Panc1 (cell line): ENCODE results near the gene VOPP1. TPM values are rescaled to one million over a fixed set of nuclear protein-coding genes. Genes with fewer than 3 reads are reported as not detected.

Experiments used
- ATAC-seq: fragments of 200-7000 bp; cut with Tn5 transposase; 2 replicates; pipeline ENCODE4 v1.9.1; 2020; ENCODE audit warnings: mild to moderate bottlenecking, moderate library complexity
- BruUV-seq: library from RNA; stranded (reverse); fragments of 400-500 nt; replicated peaks from 2 replicates; lab custom pipeline; 2021; lab: Mats Ljungman, UMichigan
- CTCF ChIA-PET: fragments of 300-600 bp; sonication (Branson Sonifier 250); formaldehyde crosslinking; loops from one replicate; lab custom pipeline; 2022; ENCODE audit warnings: antibody characterized with exemption; lab: Charles Lee
- POLR2A ChIA-PET: fragments of 300-600 bp; sonication (Branson Sonifier 250); formaldehyde crosslinking; loops from one replicate; lab custom pipeline; 2022; ENCODE audit warnings: antibody characterized with exemption; lab: Charles Lee
- DNase-seq: peaks from one replicate; pipeline ENCODE4 v3.0.0-alpha.2; 2010; ENCODE audit warnings: low read depth, low spot score
- H3K27ac ChIP-seq: 2 replicates; pipeline ENCODE4 v1.5.1; 2011; ENCODE audit warnings: mild to moderate bottlenecking, low read length, inconsistent platforms
- H3K27me3 ChIP-seq: fragments of 200-500 bp; sonication (Bioruptor generic); 2 replicates; pipeline ENCODE4 v1.6.0; 2014; ENCODE audit warnings: low read length, inconsistent platforms; ENCODE audit not compliant: control insufficient read depth, insufficient read depth
- H3K36me3 ChIP-seq: fragments of 200-500 bp; sonication (Bioruptor generic); 2 replicates; pipeline ENCODE4 v1.5.1; 2014; ENCODE audit warnings: inconsistent platforms, mild to moderate bottlenecking, low read length, moderate library complexity; ENCODE audit not compliant: control insufficient read depth, insufficient read depth
- H3K4me1 ChIP-seq: 2 replicates; pipeline ENCODE4 v1.5.1; 2011; ENCODE audit warnings: inconsistent platforms, mild to moderate bottlenecking, low read length, moderate library complexity; ENCODE audit not compliant: control insufficient read depth, insufficient read depth
- H3K4me3 ChIP-seq, 2 experiments: 2 replicates each; pipeline ENCODE4 v1.5.1; 2011 to 2012; ENCODE audit warnings: low read depth in 2 of 2, low read length in 2 of 2, mild to moderate bottlenecking in 2 of 2, inconsistent platforms in 1 of 2, moderate library complexity in 1 of 2
- H3K9me3 ChIP-seq: fragments of 200-500 bp; sonication (Bioruptor generic); 2 replicates; pipeline ENCODE4 v1.5.1; 2014; ENCODE audit warnings: low read depth, mild to moderate bottlenecking, inconsistent platforms, low read length, moderate library complexity; ENCODE audit not compliant: control insufficient read depth, insufficient read depth
- POLR2AphosphoS5 ChIP-seq: IDR thresholded peaks from 2 replicates; pipeline ENCODE4 v1.6.1; 2012; ENCODE audit warnings: mild to moderate bottlenecking, low read depth, low read length, moderate library complexity
- SIN3A ChIP-seq: IDR thresholded peaks from 2 replicates; pipeline ENCODE4 v1.6.1; 2012; ENCODE audit warnings: low read depth, mild to moderate bottlenecking, low read length, moderate library complexity, borderline replicate concordance; ENCODE audit not compliant: insufficient read depth
- TCF7L2 ChIP-seq: IDR thresholded peaks from 2 replicates; pipeline ENCODE4 v1.6.1; 2011; ENCODE audit warnings: mild to moderate bottlenecking, low read depth, low read length, inconsistent platforms
- in situ Hi-C: cut with HindIII; loops from 2 replicates; pipeline ENCODE4 v1.10.0; 2016; ENCODE audit warnings: low sequenced_read_pairs, low pct_unique_long_range_greater_than_20kb
- intact Hi-C: fragments of 100-400 bp; cut with micrococcal nuclease; formaldehyde crosslinking; loops from one replicate; pipeline ENCODE4 v1.10.0; 2022; ENCODE audit not compliant: unreplicated experiment
- total RNA-seq: library from RNA; stranded (reverse); gene quantifications from one replicate; pipeline ENCODE4 v1.2.1, GENCODE V29; 2021; ENCODE audit not compliant: unreplicated experiment
- TF ChIP-seq, protein P1 (sequence below), 2 experiments: IDR thresholded peaks; 2 replicates each; pipeline ENCODE4 v1.6.1; 2011 to 2012; ENCODE audit warnings: low read depth in 2 of 2, control low read depth in 1 of 2, low read length in 1 of 2, mild to moderate bottlenecking in 1 of 2, moderate library complexity in 1 of 2; ENCODE audit not compliant: insufficient read depth in 1 of 2
- TF ChIP-seq, protein P2 (sequence below): fragments of 450-650 bp; IDR thresholded peaks from 2 replicates; pipeline ENCODE4 v1.5.1; 2017; ENCODE audit warnings: mild to moderate bottlenecking

Gene VOPP1
- total RNA-seq, 1 experiment from 2014 or later: 131 TPM

DNA sequence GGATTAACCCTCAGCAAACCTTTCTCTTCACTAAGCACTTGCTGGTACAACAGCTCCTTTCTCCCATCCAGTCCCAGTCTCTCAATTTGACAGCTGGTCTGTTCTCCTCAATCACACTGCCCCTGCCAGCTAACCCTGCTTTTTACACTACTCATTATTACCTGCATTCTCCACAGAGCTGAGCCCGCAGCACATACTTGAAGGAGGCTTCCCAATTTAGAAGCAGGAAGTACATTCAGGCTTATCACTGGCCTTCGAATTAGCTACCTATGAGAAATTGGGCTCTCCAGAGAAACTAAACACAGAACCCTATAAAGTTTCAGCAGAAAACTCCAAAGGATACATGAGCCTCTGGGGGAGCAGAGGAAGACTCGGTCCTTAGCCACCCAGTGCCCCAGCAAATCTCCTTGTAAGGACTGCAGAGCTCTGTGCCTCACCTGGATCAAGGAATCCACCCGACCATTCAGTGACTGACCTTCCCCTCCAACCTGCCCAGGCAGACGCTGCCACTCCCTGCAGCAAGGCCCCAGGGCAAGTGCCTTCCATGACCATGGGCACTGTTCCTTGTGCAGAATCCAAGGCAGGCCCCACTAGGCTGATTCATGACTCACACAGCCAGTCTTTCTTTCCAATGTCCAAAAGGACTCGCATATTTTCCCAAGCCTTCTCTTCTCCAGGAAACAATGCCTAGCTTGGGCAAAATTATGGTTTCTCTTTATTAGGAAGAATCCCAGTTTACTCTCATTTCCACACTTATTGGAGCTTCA is 68.0 kb downstream of the VOPP1 start:
- POLR2A ChIA-PET: no interaction called here
- H3K4me3 ChIP-seq: no peak overlapping the region
- CTCF ChIA-PET: no interaction called here
- DNase-seq (no peak), ATAC-seq (no peak)
- BruUV-seq: no TSS peak
- H3K4me1 ChIP-seq: no peaks in the 10 kb centered on the region
- in situ Hi-C loops (no loop called here), intact Hi-C loops (no loop called here)
- no peaks in the 10 kb centered on the region for H3K36me3 ChIP-seq
- no peaks in the 10 kb centered on the region for H3K27me3 ChIP-seq
- no peak for TF ChIP-seq POLR2AphosphoS5
- TF ChIP-seq SIN3A: no peak
- TF ChIP-seq, protein P1, sequence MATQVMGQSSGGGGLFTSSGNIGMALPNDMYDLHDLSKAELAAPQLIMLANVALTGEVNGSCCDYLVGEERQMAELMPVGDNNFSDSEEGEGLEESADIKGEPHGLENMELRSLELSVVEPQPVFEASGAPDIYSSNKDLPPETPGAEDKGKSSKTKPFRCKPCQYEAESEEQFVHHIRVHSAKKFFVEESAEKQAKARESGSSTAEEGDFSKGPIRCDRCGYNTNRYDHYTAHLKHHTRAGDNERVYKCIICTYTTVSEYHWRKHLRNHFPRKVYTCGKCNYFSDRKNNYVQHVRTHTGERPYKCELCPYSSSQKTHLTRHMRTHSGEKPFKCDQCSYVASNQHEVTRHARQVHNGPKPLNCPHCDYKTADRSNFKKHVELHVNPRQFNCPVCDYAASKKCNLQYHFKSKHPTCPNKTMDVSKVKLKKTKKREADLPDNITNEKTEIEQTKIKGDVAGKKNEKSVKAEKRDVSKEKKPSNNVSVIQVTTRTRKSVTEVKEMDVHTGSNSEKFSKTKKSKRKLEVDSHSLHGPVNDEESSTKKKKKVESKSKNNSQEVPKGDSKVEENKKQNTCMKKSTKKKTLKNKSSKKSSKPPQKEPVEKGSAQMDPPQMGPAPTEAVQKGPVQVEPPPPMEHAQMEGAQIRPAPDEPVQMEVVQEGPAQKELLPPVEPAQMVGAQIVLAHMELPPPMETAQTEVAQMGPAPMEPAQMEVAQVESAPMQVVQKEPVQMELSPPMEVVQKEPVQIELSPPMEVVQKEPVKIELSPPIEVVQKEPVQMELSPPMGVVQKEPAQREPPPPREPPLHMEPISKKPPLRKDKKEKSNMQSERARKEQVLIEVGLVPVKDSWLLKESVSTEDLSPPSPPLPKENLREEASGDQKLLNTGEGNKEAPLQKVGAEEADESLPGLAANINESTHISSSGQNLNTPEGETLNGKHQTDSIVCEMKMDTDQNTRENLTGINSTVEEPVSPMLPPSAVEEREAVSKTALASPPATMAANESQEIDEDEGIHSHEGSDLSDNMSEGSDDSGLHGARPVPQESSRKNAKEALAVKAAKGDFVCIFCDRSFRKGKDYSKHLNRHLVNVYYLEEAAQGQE (IDR thresholded peaks at IDR 0.05; ENCODE audit: insufficient read depth in 1 of 2, low read depth in 2 of 2, low read length in 1 of 2): no peak
- TF ChIP-seq TCF7L2: no peak
- TF ChIP-seq, protein P2, sequence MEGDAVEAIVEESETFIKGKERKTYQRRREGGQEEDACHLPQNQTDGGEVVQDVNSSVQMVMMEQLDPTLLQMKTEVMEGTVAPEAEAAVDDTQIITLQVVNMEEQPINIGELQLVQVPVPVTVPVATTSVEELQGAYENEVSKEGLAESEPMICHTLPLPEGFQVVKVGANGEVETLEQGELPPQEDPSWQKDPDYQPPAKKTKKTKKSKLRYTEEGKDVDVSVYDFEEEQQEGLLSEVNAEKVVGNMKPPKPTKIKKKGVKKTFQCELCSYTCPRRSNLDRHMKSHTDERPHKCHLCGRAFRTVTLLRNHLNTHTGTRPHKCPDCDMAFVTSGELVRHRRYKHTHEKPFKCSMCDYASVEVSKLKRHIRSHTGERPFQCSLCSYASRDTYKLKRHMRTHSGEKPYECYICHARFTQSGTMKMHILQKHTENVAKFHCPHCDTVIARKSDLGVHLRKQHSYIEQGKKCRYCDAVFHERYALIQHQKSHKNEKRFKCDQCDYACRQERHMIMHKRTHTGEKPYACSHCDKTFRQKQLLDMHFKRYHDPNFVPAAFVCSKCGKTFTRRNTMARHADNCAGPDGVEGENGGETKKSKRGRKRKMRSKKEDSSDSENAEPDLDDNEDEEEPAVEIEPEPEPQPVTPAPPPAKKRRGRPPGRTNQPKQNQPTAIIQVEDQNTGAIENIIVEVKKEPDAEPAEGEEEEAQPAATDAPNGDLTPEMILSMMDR: no peak
- no peak overlapping the region for H3K27ac ChIP-seq
- H3K9me3 ChIP-seq: no peaks in the 10 kb centered on the region

DNA sequence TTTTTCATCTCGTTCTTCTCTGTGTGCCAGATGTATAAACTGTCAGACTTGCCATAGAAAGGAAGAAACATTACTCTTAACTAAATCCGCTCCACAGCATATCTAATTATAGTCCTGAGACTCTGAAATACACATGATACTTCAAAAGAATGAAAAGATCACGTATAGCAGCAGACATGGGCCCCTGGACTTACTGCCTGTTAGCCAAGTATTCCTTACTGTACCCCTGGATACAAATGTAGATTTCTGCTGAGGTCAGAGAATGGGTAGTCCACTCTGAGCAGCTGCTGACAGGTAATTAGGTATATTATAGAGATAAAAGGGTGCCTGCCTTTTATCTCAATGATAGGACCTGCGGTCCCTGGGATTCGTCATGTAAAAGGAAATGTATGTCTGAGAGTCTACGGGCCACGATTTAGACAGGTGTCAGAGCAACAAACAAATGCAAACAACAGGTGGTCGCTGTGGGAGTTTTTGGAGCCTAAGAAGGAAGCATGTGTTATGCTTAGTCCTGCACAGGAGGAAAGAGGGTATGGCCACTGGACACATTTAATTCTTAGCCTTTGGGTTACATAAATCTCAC is 69.4 kb downstream of the VOPP1 start:
- BruUV-seq: no TSS peak
- CTCF ChIA-PET: no interaction called here
- H3K27me3 ChIP-seq: no peaks in the 10 kb centered on the region
- in situ Hi-C loops (no loop called here), intact Hi-C loops (no loop called here)
- POLR2A ChIA-PET: no interaction called here
- ATAC-seq: no peak
- no peak overlapping the region for H3K4me3 ChIP-seq
- H3K4me1 ChIP-seq: no peaks in the 10 kb centered on the region
- H3K27ac ChIP-seq: no peak overlapping the region
- no peak for DNase-seq
- H3K36me3 ChIP-seq: no peaks in the 10 kb centered on the region
- H3K9me3 ChIP-seq: no peaks in the 10 kb centered on the region
- no peak for TF ChIP-seq SIN3A
- TF ChIP-seq TCF7L2: no peak
